SK-N-SH (cell line): Measurements from ENCODE around the gene ACBD6. TPM values are rescaled to one million over a fixed set of nuclear protein-coding genes. Genes with fewer than 3 reads are reported as not detected.

Source experiments
- CTCF ChIA-PET: fragments of 300-600, 350-600 bp; formaldehyde crosslinking; extraction: SDS; loops from one replicate; lab custom pipeline; 2021; lab: Yijun Ruan, JAX
- POLR2A ChIA-PET: fragments of 350-600 bp; sonication (Branson Sonifier 250); formaldehyde crosslinking; extraction: SDS; loops from one replicate; lab custom pipeline; 2020; ENCODE audit warnings: antibody characterized with exemption, inconsistent platforms; lab: Yijun Ruan, JAX
- DNase-seq: peaks from one replicate; pipeline ENCODE4 v3.0.0; 2012
- H2AFZ ChIP-seq: fragments of 200-600 bp; sonication (generic); 2 replicates; pipeline ENCODE4 v1.8.1; 2016; ENCODE audit warnings: antibody characterized with exemption, mild to moderate bottlenecking, low read depth
- H3F3A ChIP-seq: fragments of 200-600 bp; sonication (generic); replicated peaks from 2 replicates; pipeline ENCODE3; 2016; ENCODE audit warnings: antibody characterized with exemption, mild to moderate bottlenecking; ENCODE audit not compliant: insufficient read depth
- H3K27ac ChIP-seq, 2 experiments: fragments of 200-500 bp in 1 of 2; fragments of 200-600 bp in 1 of 2; sonication (Bioruptor generic) in 1 of 2; sonication (generic), shearing (Covaris generic) in 1 of 2; 2 replicates each; pipeline versions ENCODE4 v1.5.1 to v1.6.1; 2014 to 2016; ENCODE audit warnings: low read depth in 2 of 2, inconsistent platforms in 1 of 2, low read length in 1 of 2, mild to moderate bottlenecking in 1 of 2, mixed read lengths in 1 of 2
- H3K27me3 ChIP-seq: fragments of 200-600 bp; sonication (generic), shearing (Covaris generic); 2 replicates; pipeline ENCODE4 v1.6.1; 2016; ENCODE audit warnings: mixed run types; ENCODE audit not compliant: insufficient read depth
- H3K36me3 ChIP-seq, 2 experiments: fragments of 200-500 bp in 1 of 2; fragments of 200-600 bp in 1 of 2; sonication (Bioruptor generic) in 1 of 2; sonication (generic) in 1 of 2; replicated peaks in 1 of 2; 2 replicates each; pipeline versions ENCODE3 to v1.5.1; 2014 to 2016; ENCODE audit warnings: low read length in 1 of 2, mild to moderate bottlenecking in 1 of 2; ENCODE audit not compliant: insufficient read depth in 2 of 2, control insufficient read depth in 1 of 2
- H3K4me1 ChIP-seq, 2 experiments: fragments of 200-500 bp in 1 of 2; fragments of 200-600 bp in 1 of 2; sonication (Bioruptor generic) in 1 of 2; sonication (generic), shearing (Covaris generic) in 1 of 2; 2 replicates each; pipeline versions ENCODE4 v1.5.1 to v1.6.1; 2014 to 2016; ENCODE audit warnings: low read depth in 1 of 2, low read length in 1 of 2, mixed run types in 1 of 2; ENCODE audit not compliant: insufficient read depth in 2 of 2, control insufficient read depth in 1 of 2
- H3K4me2 ChIP-seq: fragments of 200-600 bp; sonication (generic), shearing (Covaris generic); 2 replicates; pipeline ENCODE4 v1.6.1; 2017; ENCODE audit warnings: mixed run types
- H3K4me3 ChIP-seq, 2 experiments: fragments of 200-500 bp in 1 of 2; fragments of 200-600 bp in 1 of 2; sonication (Bioruptor generic) in 1 of 2; sonication (generic), shearing (Covaris generic) in 1 of 2; 2 replicates each; pipeline versions ENCODE4 v1.5.1 to v1.8.1; 2014 to 2016; ENCODE audit warnings: low read depth in 2 of 2, inconsistent platforms in 1 of 2, low read length in 1 of 2, mild to moderate bottlenecking in 1 of 2, mixed read lengths in 1 of 2, moderate library complexity in 1 of 2
- H3K79me2 ChIP-seq: fragments of 200-600 bp; sonication (generic); 2 replicates; pipeline ENCODE4 v1.8.1; 2017; ENCODE audit warnings: mild to moderate bottlenecking; ENCODE audit not compliant: insufficient read depth
- H3K9ac ChIP-seq: fragments of 200-600 bp; sonication (generic); 2 replicates; pipeline ENCODE4 v1.6.1; 2017; ENCODE audit warnings: mixed run types
- H3K9me2 ChIP-seq: fragments of 200-600 bp; sonication (generic); 2 replicates; pipeline ENCODE4 v1.6.1; 2017; ENCODE audit warnings: mixed run types
- H3K9me3 ChIP-seq: fragments of 200-600 bp; sonication (generic); 2 replicates; pipeline ENCODE4 v1.6.1; 2017; ENCODE audit warnings: mixed run types, mild to moderate bottlenecking, moderate library complexity
- H4K20me1 ChIP-seq: fragments of 200-600 bp; sonication (generic); 2 replicates; pipeline ENCODE4 v1.6.1; 2017; ENCODE audit warnings: mild to moderate bottlenecking, mixed run types; ENCODE audit not compliant: insufficient read depth
- CHD2 ChIP-seq: fragments of 150-350 bp; IDR thresholded peaks from 2 replicates; pipeline ENCODE4 v1.6.1; 2018; ENCODE audit warnings: low read length; ENCODE audit not compliant: partially characterized antibody
- ELF1 ChIP-seq: IDR thresholded peaks from 2 replicates; pipeline ENCODE4 v1.4.0; 2012
- EP300 ChIP-seq, 2 experiments: IDR thresholded peaks; 2 replicates each; pipeline versions ENCODE4 v1.4.0 to v1.6.1; 2012; ENCODE audit warnings: borderline replicate concordance in 1 of 2, low read depth in 1 of 2, low read length in 1 of 2
- FOSL2 ChIP-seq: IDR thresholded peaks from 2 replicates; pipeline ENCODE4 v1.4.0; 2012; ENCODE audit warnings: low read depth, mild to moderate bottlenecking, moderate library complexity, borderline replicate concordance
- FOXJ3 ChIP-seq: sonication (generic); formaldehyde crosslinking; IDR thresholded peaks from 2 replicates; pipeline ENCODE4 v1.5.1; 2020; ENCODE audit warnings: mild to moderate bottlenecking, missing genetic modification reagents
- FOXM1 ChIP-seq: IDR thresholded peaks from 2 replicates; pipeline ENCODE4 v1.4.0; 2012; ENCODE audit warnings: low read depth, mild to moderate bottlenecking
- JUND ChIP-seq: IDR thresholded peaks from 2 replicates; pipeline ENCODE4 v1.4.0; 2012
- MAX ChIP-seq: IDR thresholded peaks from 2 replicates; pipeline ENCODE4 v1.4.0; 2012; ENCODE audit warnings: low read depth
- MEF2A ChIP-seq: IDR thresholded peaks from 2 replicates; pipeline ENCODE4 v1.4.0; 2012; ENCODE audit warnings: low read depth, borderline replicate concordance
- MXI1 ChIP-seq: IDR thresholded peaks from 2 replicates; pipeline ENCODE4 v1.6.1; 2012; ENCODE audit warnings: mild to moderate bottlenecking, low read depth, low read length, improper control_type of control experiment
- NFIC ChIP-seq: IDR thresholded peaks from 2 replicates; pipeline ENCODE4 v1.4.0; 2012; ENCODE audit warnings: borderline replicate concordance
- NRF1 ChIP-seq: IDR thresholded peaks from 2 replicates; pipeline ENCODE4 v1.6.1; 2012; ENCODE audit warnings: low read depth, mild to moderate bottlenecking, low read length
- POLR2AphosphoS5 ChIP-seq: IDR thresholded peaks from 2 replicates; pipeline ENCODE4 v1.6.1; 2012; ENCODE audit warnings: low read depth, low read length
- RAD21 ChIP-seq: IDR thresholded peaks from 2 replicates; pipeline ENCODE4 v1.6.1; 2012; ENCODE audit warnings: mild to moderate bottlenecking, low read length
- RCOR1 ChIP-seq: fragments of 150-350 bp; IDR thresholded peaks from 2 replicates; pipeline ENCODE4 v1.6.1; 2017; ENCODE audit warnings: antibody characterized with exemption, low read length
- RFX5 ChIP-seq: IDR thresholded peaks from 2 replicates; pipeline ENCODE4 v1.6.1; 2012; ENCODE audit warnings: mild to moderate bottlenecking, improper control_type of control experiment, low read length
- SIN3A ChIP-seq: IDR thresholded peaks from 2 replicates; pipeline ENCODE4 v1.6.1; 2012; ENCODE audit warnings: low read depth, mild to moderate bottlenecking, low read length, moderate library complexity, borderline replicate concordance
- SMC3 ChIP-seq: IDR thresholded peaks from 2 replicates; pipeline ENCODE4 v1.6.1; 2012; ENCODE audit warnings: low read depth, low read length, improper control_type of control experiment
- TCF12 ChIP-seq: IDR thresholded peaks from 2 replicates; pipeline ENCODE4 v1.4.0; 2012
- USF2 ChIP-seq: fragments of 150-350 bp; IDR thresholded peaks from 2 replicates; pipeline ENCODE4 v1.6.1; 2017; ENCODE audit warnings: antibody characterized with exemption, low read length, low read depth, borderline replicate concordance
- YY1 ChIP-seq: IDR thresholded peaks from 2 replicates; pipeline ENCODE4 v1.4.0; 2012; ENCODE audit warnings: low read depth, mild to moderate bottlenecking
- WGBS: methylation state at CpG from one replicate; pipeline ENCODE4 v1.1.6; 2017; ENCODE audit warnings: low lambda C conversion rate; 5-methylcytosine and 5-hydroxymethylcytosine counted together
- polyA plus RNA-seq, 3 experiments: library from polyadenylated mRNA; depleted of rRNA; stranded (reverse); fragments of >200 nt; gene quantifications; 2 replicates each; pipeline ENCODE4 v1.2.3, GENCODE V29; 2012
- TF ChIP-seq, protein P1 (sequence below): fragments of 200-600 bp; sonication (generic); IDR thresholded peaks from 2 replicates; pipeline ENCODE4 v1.6.1; 2017; ENCODE audit warnings: antibody characterized with exemption, mild to moderate bottlenecking, moderate library complexity
- TF ChIP-seq, protein P2 (sequence below): IDR thresholded peaks from 2 replicates; pipeline ENCODE4 v1.4.0; 2012; ENCODE audit warnings: low read depth, borderline replicate concordance

The ACBD6 gene
- polyA plus RNA-seq, 1 of the 3 experiments (the other 2 are of a cell fraction): 60.9 TPM

- DNase-seq: no peak
- Histone ChIP-seq H4K20me1 (no peaks in the 10 kb centered on the region), H3K9ac (no peak overlapping the region), H3K36me3 (no peaks in the 10 kb centered on the region)
- TF ChIP-seq JUND: no peak
- TF ChIP-seq EP300 (IDR thresholded peaks at IDR 0.05; ENCODE audit: borderline replicate concordance in 1 of 2, low read depth in 1 of 2, low read length in 1 of 2): no peak
- no peak for TF ChIP-seq POLR2AphosphoS5
- no peak for TF ChIP-seq CHD2
- TF ChIP-seq RFX5: no peak
- TF ChIP-seq NFIC: no peak
- TF ChIP-seq NRF1: no peak
- TF ChIP-seq SMC3: no peak
- no peak for TF ChIP-seq USF2
- TF ChIP-seq FOXJ3 (CRISPR knock-in tag): no peak
- TF ChIP-seq RCOR1: no peak
- no peak for TF ChIP-seq MXI1
- TF ChIP-seq SIN3A: no peak
- TF ChIP-seq MEF2A: no peak
- TF ChIP-seq TCF12: no peak
- TF ChIP-seq, all 33 proteins: peak for 0
- H3K79me2 ChIP-seq: no peaks in the 10 kb centered on the region
- no peaks in the 10 kb centered on the region for H3F3A ChIP-seq
- no peak overlapping the region for H2AFZ ChIP-seq
- WGBS: 69% methylated on average over 7 of the region's 7 CpGs
- ChIA-PET CTCF (interaction anchor here (1.0 to 3.0 kb wide), 10 partner anchors 8 to 222 kb away, joined by 3 to 25 read pairs (median 4); no protein-coding TSS in a partner anchor), POLR2A (no interaction called here)
- no peak overlapping the region for H3K27ac ChIP-seq
- no peaks in the 10 kb centered on the region for H3K9me2 ChIP-seq
- no peaks in the 10 kb centered on the region for H3K27me3 ChIP-seq
- no peak overlapping the region for H3K4me3 ChIP-seq
- H3K9me3 ChIP-seq: no peaks in the 10 kb centered on the region
- H3K4me1 ChIP-seq: peaks cover 0 to 7% of the 10 kb centered on the region in 2 experiments; a peak in 1 of 4 replicates
- H3K4me2 ChIP-seq: no peak overlapping the region
Observed at GRCh38 chr1:180261524-180262155, 240.7 kb downstream of the ACBD6 start.

DNA sequence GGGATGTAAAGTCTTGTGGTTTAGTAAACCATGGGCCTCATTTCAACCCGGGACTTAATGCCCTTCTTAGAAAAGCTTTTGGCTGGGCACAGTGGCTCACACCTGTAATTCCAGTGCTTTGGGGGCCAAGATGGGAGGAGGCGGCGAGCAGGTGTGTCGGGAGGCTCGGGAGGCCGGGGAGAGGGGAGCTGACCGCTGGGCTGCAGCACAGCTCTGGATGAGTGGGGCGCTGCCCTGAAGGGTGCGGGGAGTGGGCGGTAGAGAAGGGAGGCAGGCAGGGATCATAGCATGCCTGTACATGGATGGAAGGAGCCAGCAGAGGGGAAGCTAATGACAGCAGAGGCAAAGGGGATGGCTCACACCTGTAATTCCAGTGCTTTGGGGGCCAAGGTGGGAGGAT is 241.3 kb downstream of the ACBD6 start:
- H3K27ac ChIP-seq: no peak overlapping the region
- no peaks in the 10 kb centered on the region for H3K9me3 ChIP-seq
- no peaks in the 10 kb centered on the region for H3K79me2 ChIP-seq
- ChIA-PET CTCF (interaction anchor here (1.0 to 3.0 kb wide), 11 partner anchors 9 to 222 kb away, joined by 3 to 25 read pairs (median 5); no protein-coding TSS in a partner anchor), POLR2A (no interaction called here)
- no peak overlapping the region for H3K4me3 ChIP-seq
- H3K36me3 ChIP-seq: no peaks in the 10 kb centered on the region
- H3F3A ChIP-seq: no peaks in the 10 kb centered on the region
- no peaks in the 10 kb centered on the region for H3K9me2 ChIP-seq
- H3K4me1 ChIP-seq: peaks cover 0 to 7% of the 10 kb centered on the region in 2 experiments; a peak in 1 of 4 replicates
- no peaks in the 10 kb centered on the region for H3K27me3 ChIP-seq
- no peaks in the 10 kb centered on the region for H4K20me1 ChIP-seq
- DNase-seq: no peak
- no peak overlapping the region for H3K4me2 ChIP-seq
- no peak overlapping the region for H3K9ac ChIP-seq
- TF ChIP-seq FOXM1 (no peak), MXI1 (no peak), RAD21 (no peak), SMC3 (no peak), POLR2AphosphoS5 (no peak), ELF1 (no peak), MAX (no peak), CHD2 (no peak), YY1 (no peak), FOSL2 (no peak)
- TF ChIP-seq, protein P1, sequence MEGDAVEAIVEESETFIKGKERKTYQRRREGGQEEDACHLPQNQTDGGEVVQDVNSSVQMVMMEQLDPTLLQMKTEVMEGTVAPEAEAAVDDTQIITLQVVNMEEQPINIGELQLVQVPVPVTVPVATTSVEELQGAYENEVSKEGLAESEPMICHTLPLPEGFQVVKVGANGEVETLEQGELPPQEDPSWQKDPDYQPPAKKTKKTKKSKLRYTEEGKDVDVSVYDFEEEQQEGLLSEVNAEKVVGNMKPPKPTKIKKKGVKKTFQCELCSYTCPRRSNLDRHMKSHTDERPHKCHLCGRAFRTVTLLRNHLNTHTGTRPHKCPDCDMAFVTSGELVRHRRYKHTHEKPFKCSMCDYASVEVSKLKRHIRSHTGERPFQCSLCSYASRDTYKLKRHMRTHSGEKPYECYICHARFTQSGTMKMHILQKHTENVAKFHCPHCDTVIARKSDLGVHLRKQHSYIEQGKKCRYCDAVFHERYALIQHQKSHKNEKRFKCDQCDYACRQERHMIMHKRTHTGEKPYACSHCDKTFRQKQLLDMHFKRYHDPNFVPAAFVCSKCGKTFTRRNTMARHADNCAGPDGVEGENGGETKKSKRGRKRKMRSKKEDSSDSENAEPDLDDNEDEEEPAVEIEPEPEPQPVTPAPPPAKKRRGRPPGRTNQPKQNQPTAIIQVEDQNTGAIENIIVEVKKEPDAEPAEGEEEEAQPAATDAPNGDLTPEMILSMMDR: no peak
- TF ChIP-seq, protein P2, sequence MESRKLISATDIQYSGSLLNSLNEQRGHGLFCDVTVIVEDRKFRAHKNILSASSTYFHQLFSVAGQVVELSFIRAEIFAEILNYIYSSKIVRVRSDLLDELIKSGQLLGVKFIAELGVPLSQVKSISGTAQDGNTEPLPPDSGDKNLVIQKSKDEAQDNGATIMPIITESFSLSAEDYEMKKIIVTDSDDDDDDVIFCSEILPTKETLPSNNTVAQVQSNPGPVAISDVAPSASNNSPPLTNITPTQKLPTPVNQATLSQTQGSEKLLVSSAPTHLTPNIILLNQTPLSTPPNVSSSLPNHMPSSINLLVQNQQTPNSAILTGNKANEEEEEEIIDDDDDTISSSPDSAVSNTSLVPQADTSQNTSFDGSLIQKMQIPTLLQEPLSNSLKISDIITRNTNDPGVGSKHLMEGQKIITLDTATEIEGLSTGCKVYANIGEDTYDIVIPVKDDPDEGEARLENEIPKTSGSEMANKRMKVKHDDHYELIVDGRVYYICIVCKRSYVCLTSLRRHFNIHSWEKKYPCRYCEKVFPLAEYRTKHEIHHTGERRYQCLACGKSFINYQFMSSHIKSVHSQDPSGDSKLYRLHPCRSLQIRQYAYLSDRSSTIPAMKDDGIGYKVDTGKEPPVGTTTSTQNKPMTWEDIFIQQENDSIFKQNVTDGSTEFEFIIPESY: no peak
- no peak overlapping the region for H2AFZ ChIP-seq
- WGBS: 88% methylated on average over 10 of the region's 10 CpGs
